OCI-LY7 (cell line): Measurements from ENCODE around the gene EGFLAM. TPM values are rescaled to one million over a fixed set of nuclear protein-coding genes. Genes with fewer than 3 reads are reported as not detected.

Source experiments
- BruUV-seq: library from RNA; stranded (reverse); fragments of 400-500 nt; replicated peaks from 2 replicates; lab custom pipeline; 2021; lab: Mats Ljungman, UMichigan
- CTCF ChIA-PET: fragments of 300-600 bp; sonication (Branson Sonifier 250); formaldehyde crosslinking; loops from one replicate; lab custom pipeline; 2022; ENCODE audit warnings: antibody characterized with exemption; ENCODE audit not compliant: unreplicated experiment; lab: Charles Lee
- POLR2A ChIA-PET: fragments of 300-600 bp; sonication (Branson Sonifier 250); formaldehyde crosslinking; loops from one replicate; lab custom pipeline; 2022; ENCODE audit warnings: antibody characterized with exemption; lab: Charles Lee
- DNase-seq: peaks from one replicate; pipeline ENCODE4 v3.0.0-alpha.2; 2015; ENCODE audit warnings: low spot score
- H2AFZ ChIP-seq: fragments of 200-600 bp; sonication (generic), shearing (Covaris generic); 2 replicates; pipeline ENCODE4 v1.6.1; 2014; ENCODE audit warnings: mild to moderate bottlenecking, antibody characterized with exemption, low read length, moderate library complexity
- H3K27ac ChIP-seq: fragments of 200-600 bp; sonication (generic); 2 replicates; pipeline ENCODE4 v1.5.1; 2014; ENCODE audit warnings: mixed run types, low read depth, mild to moderate bottlenecking, moderate library complexity, low read length, inconsistent platforms; ENCODE audit not compliant: poor library complexity, severe bottlenecking
- H3K36me3 ChIP-seq: fragments of 200-600 bp; sonication (generic); 2 replicates; pipeline ENCODE4 v1.6.1; 2014; ENCODE audit warnings: mild to moderate bottlenecking, antibody characterized with exemption, low read length, moderate library complexity, mixed read lengths; ENCODE audit not compliant: insufficient read depth
- H3K4me1 ChIP-seq: fragments of 200-600 bp; sonication (generic); 2 replicates; pipeline ENCODE4 v1.5.1; 2014; ENCODE audit warnings: mild to moderate bottlenecking, low read length; ENCODE audit not compliant: insufficient read depth, poor library complexity, severe bottlenecking
- H3K4me2 ChIP-seq: fragments of 200-600 bp; sonication (generic); 2 replicates; pipeline ENCODE4 v1.6.1; 2014; ENCODE audit warnings: mild to moderate bottlenecking, low read length
- H3K4me3 ChIP-seq: fragments of 200-600 bp; sonication (generic); 2 replicates; pipeline ENCODE4 v1.5.1; 2014; ENCODE audit warnings: mild to moderate bottlenecking, low read depth, low read length; ENCODE audit not compliant: poor library complexity, severe bottlenecking
- H3K79me2 ChIP-seq: fragments of 200-600 bp; sonication (generic); 2 replicates; pipeline ENCODE4 v1.6.1; 2016; ENCODE audit warnings: low read depth, mild to moderate bottlenecking, low read length, moderate library complexity, mixed read lengths; ENCODE audit not compliant: insufficient read depth
- H3K9me2 ChIP-seq: fragments of 200-600 bp; sonication (generic); 2 replicates; pipeline ENCODE4 v1.6.1; 2016; ENCODE audit warnings: mild to moderate bottlenecking, low read length, mixed read lengths; ENCODE audit not compliant: insufficient read depth
- H3K9me3 ChIP-seq: fragments of 200-600 bp; sonication (generic); 2 replicates; pipeline ENCODE4 v1.6.1; 2014; ENCODE audit warnings: mild to moderate bottlenecking, mixed run types, low read length, mixed read lengths
- H4K20me1 ChIP-seq: fragments of 200-600 bp; sonication (generic); 2 replicates; pipeline ENCODE4 v1.6.1; 2014; ENCODE audit warnings: mild to moderate bottlenecking, antibody characterized with exemption, low read length, moderate library complexity, mixed read lengths; ENCODE audit not compliant: insufficient read depth
- CTCF ChIP-seq: fragments of 200-600 bp; sonication (generic); conservative IDR thresholded peaks from 2 replicates; pipeline ENCODE4 v1.5.1; 2014; ENCODE audit warnings: mild to moderate bottlenecking, antibody characterized with exemption, low read length, moderate library complexity, mixed read lengths
- EZH2phosphoT487 ChIP-seq: fragments of 200-600 bp; sonication (generic); IDR thresholded peaks from 2 replicates; pipeline ENCODE4 v1.6.1; 2018; ENCODE audit warnings: low read depth, borderline replicate concordance, mild to moderate bottlenecking, mixed run types, antibody characterized with exemption, low read length, moderate library complexity, mixed read lengths
- intact Hi-C: fragments of 100-400 bp; cut with micrococcal nuclease; formaldehyde crosslinking; loops from one replicate; pipeline ENCODE4 v1.10.0; 2022; ENCODE audit not compliant: unreplicated experiment
- total RNA-seq, 2 experiments: library from RNA; depleted of rRNA in 1 of 2; stranded (reverse); fragments of >200 nt in 1 of 2; shearing (Covaris generic) in 1 of 2; gene quantifications; 2 replicates each; pipeline ENCODE4 v1.2.3, GENCODE V29; 2014 to 2022

The EGFLAM gene
- total RNA-seq, 2 experiments from 2014 or later = not detected

GRCh38 chr5:38367410-38367809 is 109.1 kb downstream of the EGFLAM start:
- H3K36me3 ChIP-seq = no peaks in the 10 kb centered on the region
- no peak overlapping the region for H3K27ac ChIP-seq
- ChIA-PET CTCF (no interaction called here), POLR2A (no interaction called here)
- no peak overlapping the region for H2AFZ ChIP-seq
- no peak for DNase-seq
- no peaks in the 10 kb centered on the region for H3K4me1 ChIP-seq
- H3K4me2 ChIP-seq = no peak overlapping the region
- intact Hi-C loops = no loop called here
- H3K79me2 ChIP-seq = no peaks in the 10 kb centered on the region
- TF ChIP-seq CTCF (no peak), EZH2phosphoT487 (no peak)
- no TSS peak for BruUV-seq
- no peaks in the 10 kb centered on the region for H3K9me2 ChIP-seq
- no peaks in the 10 kb centered on the region for H4K20me1 ChIP-seq
- H3K4me3 ChIP-seq = no peak overlapping the region
- no peaks in the 10 kb centered on the region for H3K9me3 ChIP-seq

DNA sequence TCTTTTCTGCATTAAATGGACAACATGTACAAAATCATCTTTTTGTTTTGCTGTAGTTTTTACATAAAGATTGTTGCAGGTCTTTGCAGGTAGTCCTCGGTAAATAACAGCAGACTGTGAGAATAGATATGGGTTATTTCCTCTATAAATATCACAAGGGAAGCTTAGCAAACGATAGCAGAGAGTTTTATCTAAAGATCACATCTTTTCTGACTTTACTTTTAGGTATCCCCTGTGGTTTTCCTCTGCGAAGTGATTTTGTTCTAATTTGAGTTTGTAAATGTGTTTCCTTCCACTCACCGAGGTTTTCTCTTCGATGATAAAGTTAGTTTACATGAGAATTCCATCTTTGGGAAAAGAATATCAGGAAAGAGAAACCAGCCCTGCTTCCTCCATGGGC is 109.6 kb downstream of the EGFLAM start:
- DNase-seq = no peak
- H3K9me3 ChIP-seq = no peaks in the 10 kb centered on the region
- H3K9me2 ChIP-seq = no peaks in the 10 kb centered on the region
- H3K36me3 ChIP-seq = no peaks in the 10 kb centered on the region
- H3K4me3 ChIP-seq = no peak overlapping the region
- H3K79me2 ChIP-seq = no peaks in the 10 kb centered on the region
- no peak overlapping the region for H2AFZ ChIP-seq
- no peaks in the 10 kb centered on the region for H4K20me1 ChIP-seq
- intact Hi-C loops = no loop called here
- ChIA-PET CTCF (no interaction called here), POLR2A (no interaction called here)
- no peak overlapping the region for H3K27ac ChIP-seq
- TF ChIP-seq EZH2phosphoT487 = no peak
- TF ChIP-seq CTCF = no peak
- BruUV-seq = no TSS peak
- H3K4me2 ChIP-seq = no peak overlapping the region
- H3K4me1 ChIP-seq = no peaks in the 10 kb centered on the region

DNA sequence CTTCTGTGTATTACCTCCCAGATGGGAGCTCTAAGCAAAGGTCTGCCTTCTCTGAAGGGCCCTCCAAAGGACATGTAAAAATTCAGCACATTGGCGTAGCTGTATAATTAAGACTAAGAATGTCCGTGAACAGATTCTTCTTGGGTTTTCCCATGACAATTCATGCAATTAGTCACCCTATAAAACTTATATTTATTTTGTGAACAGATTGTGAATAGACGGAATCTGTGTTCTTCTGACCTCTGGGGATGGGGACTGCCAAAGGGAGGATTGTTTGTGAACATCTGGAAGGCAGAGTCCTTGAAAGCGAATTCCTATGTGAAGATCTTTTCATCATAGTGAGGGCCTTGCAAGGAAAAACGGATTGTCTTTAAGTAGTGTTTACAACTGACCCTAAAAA is 111.3 kb downstream of the EGFLAM start:
- no peaks in the 10 kb centered on the region for H3K9me3 ChIP-seq

More for the DNA sequence above, 111.3 kb downstream of the EGFLAM start:
- Histone ChIP-seq H2AFZ (no peak overlapping the region), H3K4me1 (no peaks in the 10 kb centered on the region), H4K20me1 (no peaks in the 10 kb centered on the region), H3K4me3 (no peak overlapping the region), H3K36me3 (no peaks in the 10 kb centered on the region), H3K9me2 (no peaks in the 10 kb centered on the region), H3K79me2 (no peaks in the 10 kb centered on the region), H3K27ac (no peak overlapping the region), H3K4me2 (no peak overlapping the region)
- intact Hi-C loops = no loop called here
- no peak for TF ChIP-seq EZH2phosphoT487
- TF ChIP-seq CTCF = no peak
- DNase-seq = no peak
- ChIA-PET POLR2A (interaction anchor here (0.6 kb wide), 1 partner anchor 41 kb away, joined by 4 read pairs; no protein-coding TSS in a partner anchor), CTCF (no interaction called here)
- no TSS peak for BruUV-seq
